Hindlimb muscle (tissue), 1 donor: ENCODE results near the gene UROC1. TPM values are rescaled to one million over a fixed set of nuclear protein-coding genes. Genes with fewer than 3 reads are reported as not detected.

Experiments
- DNase-seq: peaks from one replicate; pipeline ENCODE4 v3.0.0-alpha.2; 2013
- polyA plus RNA-seq: library from polyadenylated mRNA; unstranded; fragments of 120-200 nt; gene quantifications from one replicate; pipeline ENCODE4 v1.2.1, GENCODE V29; 2013; ENCODE audit not compliant: insufficient read length

UROC1 gene
- polyA plus RNA-seq, 1 donor, result 0.14 TPM

DNA sequence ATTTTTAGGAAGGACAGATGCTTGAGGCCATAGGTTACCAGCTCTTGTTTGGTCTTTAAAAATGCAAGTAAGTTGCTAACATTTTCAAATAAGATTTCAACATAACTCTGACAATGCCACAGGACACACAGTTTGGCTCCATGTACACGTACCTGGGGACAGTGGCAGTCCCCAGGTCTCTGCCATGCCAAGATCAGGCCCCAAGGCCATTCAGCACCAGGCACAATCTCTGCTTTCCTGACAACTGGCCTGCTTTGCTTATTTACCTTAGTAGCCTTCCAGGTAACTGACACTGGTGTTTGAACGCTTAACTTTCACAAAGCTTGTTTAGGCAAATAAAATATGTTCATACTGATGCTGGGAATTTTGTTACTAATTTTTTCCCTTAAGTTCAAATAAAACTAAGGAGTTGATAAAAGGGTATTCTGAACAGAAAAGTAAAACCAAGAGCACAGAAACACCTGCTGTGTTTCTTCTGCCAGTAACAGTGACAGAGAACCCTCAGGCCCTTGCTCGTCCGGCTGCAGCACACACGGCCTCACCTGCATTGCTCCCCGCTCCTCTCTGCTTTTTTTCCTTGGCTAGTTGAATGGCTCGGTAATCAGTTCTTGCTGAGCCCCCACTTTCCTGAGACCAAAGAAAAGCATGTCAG, 58.3 kb downstream of the UROC1 start:
- DNase-seq, result no peak

DNA sequence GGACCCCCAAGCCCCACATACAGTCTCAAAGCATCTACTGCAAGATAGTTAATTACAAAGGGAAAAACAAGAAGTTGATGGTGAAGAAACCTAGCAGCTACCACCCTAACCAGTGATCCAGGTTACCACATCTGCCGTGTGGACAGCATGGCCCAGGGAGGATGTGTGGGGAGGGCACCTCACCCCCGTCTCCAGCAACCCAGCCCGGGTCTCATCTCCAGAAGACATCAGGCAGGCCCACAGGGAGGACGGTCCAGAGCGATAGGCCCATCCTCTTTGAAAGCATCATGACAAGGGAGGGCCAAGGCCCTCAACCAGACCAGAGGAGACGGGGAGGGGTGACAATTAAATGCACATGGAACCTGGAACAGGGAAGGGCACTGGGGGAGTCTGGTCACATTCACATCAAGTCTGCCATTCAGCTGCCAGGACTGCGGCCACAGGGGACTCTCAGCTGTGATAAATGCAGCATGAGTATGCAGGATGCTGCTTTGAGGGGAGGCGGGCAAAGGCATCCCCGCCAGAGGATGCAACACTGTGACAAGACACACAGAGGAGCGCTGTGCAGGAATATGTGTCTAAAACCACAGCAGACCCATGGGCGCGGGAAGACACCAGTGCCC, 60.7 kb downstream of the UROC1 start:
- no peak for DNase-seq

DNA sequence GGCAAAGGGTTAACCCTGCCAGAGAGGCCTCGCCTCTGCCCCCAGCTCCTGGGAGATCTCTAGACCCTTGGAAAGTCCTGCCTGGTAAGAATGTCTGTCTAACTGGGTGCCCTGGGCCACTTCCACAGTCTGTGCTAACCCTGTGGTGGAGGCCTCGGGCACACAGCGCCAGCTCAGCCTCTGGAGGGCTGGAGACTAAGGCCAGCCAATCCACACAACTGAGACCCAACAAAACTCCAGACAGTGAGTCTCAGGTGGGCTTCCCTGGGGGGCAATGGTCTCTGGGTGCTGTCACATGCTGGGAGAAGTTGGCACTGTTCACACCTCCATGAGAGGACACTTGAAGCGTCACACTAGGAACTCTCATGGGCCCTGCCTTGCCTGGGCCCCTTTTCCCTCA, 61.4 kb downstream of the UROC1 start:
- no peak for DNase-seq

DNA sequence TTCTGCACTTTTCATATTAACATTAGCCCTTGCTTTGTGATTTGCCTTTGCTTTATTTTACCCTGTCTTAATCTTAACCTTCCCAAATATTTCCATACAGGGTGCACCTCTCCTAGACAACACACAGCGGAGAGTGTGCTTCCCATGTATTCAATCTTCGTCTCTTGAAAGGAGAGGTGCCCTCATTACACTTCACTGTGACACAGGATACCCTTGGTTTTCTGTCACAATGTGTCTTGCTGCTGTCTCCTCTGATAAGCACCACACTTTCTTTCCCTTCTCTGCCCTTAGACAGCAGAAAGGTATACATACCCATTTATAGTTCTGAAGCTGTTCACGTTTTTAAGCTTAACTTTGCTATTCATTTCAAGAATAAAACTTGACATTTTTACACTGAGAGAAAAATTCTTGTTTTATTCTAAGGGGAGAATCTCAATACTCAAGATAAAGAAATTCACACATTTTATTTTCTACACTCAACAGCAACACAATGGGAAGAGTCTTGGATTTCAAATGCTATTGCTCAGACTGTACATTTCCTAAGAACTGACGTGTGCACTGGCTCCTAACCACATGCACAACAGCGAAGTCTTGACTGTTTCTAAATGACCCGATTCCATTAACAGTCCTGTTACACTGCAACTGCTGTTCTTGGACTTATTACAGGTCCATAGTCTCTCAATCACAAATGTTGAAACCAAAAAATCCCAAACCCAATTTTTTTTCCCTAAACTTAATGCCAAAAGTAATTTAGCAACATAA, 63.0 kb downstream of the UROC1 start:
- no peak for DNase-seq

DNA sequence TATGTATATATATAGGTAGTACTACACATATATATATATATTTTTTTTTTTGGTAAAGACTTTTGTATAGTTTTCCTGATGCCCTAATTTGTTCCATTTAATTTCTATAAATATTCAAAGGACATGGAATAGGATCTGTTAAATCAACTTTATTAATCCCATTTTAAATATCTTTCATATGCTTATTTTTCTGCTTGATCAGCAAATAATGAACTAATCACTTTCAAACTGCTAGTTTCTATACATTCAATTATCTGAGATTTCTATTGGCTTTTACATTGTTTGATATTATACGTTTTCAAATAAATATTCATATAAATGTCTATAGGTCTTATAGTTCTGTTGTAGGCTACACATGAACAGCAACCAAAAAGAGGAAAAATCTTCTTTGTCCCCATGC, 63.5 kb downstream of the UROC1 start:
- DNase-seq, result no peak

DNA sequence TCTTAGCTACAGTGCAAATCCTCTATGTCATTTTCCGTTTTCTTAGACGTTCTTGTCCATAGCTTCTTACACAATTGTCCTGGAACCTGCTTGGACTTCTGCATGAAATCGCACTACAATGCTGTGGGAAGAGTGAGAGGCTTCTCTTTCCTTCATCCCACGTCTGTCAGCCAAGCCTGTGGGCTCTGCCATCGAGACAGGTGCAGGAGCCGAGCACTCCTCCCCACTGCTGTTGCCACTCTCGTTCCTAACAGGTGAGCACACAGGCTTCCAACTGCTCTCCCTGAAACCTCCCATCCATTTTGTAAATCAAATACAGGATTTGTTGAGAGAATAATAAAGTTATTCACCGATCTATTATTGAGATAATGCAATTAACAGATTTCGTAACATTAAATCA, 65.4 kb downstream of the UROC1 start:
- no peak for DNase-seq

DNA sequence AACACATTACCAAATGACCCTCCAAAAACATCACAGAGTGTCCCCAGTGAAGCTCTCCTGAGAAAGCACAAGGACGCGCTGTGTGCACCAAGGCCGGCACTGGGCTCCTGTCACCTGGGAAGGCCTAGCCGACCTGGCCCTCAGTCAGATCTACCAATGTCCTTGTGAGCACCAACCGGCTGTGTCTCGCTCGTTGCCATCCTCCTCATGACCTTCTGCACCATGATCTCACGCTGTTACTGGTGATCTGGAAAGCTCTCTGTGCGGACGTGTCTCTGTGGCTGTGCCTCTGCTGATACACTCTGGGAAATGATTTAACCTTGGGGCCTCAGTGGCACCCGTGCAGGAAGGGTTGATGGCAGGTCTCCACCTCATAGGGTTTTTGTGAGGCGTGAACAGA, 66.1 kb downstream of the UROC1 start:
- DNase-seq, result no peak

DNA sequence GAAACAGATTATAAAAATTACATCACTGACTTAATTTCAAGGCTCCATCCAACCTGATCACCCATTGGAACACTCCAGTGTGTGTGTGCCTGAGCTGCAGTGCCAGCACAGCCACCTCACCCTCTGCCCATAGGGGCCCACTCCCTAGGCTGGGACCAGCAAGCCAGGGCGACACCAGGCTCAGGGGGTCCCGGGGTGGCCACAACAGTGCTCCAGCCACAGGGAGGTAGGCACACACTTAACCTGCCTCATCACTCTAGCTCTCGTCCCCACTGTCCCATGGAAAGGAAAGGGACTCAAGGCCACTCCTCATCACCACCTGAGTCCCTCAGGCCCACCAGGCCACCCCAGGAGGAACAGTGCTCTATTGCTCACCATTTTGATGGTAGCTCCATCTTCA, 66.8 kb downstream of the UROC1 start:
- no peak for DNase-seq

DNA sequence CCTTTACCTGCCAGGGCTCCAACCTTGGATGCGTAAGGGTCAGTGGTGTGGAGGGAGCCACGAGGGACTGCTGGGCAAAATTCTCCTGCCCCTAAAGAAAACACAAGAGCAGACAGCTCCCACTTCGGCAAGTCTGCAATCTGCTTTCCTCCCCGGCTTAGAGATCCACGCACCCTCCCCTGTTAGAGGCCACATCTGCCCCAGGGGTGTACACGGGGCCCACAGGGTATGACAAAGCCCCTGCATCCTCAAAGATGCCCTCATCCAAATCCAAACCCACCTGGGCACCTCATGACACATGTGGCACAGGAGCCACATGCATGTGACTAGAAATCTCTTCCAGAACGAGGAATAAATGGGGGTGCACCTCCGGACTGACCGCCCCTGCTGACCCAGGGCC, 67.4 kb downstream of the UROC1 start:
- no peak for DNase-seq

DNA sequence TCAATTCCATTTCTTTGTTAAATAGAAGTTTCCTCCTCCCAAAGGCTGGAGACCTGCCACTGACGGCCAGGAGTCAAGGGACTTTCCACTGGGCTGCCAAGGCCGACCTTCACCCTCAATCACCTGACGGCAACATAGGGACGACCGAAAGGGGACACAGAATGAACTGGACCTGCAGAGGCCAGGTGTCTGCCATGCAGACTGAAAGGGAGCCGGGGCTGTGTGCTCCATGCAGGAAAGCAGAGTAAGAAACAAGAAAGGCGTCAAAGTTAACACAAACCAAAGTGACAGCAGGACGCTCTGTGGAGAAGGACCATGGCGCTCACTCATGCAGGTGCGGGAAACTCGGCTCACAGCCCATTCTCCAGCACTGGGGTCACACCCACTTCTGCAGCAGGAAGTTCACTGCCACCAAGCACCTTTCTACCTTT, 67.9 kb downstream of the UROC1 start:
- no peak for DNase-seq

DNA sequence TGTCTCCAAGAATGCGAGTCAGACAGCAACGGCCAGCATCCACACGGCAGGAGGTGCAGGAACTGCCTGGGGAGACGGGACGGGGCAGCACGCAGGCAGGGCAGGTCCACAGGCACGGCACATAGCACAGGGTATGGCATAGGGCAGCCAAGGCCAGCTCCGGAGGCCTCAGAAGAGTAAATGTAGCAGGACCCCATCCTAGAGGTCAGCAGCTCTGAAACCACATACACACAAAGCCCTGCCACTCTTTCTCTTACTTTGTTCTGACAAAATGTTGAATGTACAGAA, 68.7 kb downstream of the UROC1 start:
- no peak for DNase-seq

DNA sequence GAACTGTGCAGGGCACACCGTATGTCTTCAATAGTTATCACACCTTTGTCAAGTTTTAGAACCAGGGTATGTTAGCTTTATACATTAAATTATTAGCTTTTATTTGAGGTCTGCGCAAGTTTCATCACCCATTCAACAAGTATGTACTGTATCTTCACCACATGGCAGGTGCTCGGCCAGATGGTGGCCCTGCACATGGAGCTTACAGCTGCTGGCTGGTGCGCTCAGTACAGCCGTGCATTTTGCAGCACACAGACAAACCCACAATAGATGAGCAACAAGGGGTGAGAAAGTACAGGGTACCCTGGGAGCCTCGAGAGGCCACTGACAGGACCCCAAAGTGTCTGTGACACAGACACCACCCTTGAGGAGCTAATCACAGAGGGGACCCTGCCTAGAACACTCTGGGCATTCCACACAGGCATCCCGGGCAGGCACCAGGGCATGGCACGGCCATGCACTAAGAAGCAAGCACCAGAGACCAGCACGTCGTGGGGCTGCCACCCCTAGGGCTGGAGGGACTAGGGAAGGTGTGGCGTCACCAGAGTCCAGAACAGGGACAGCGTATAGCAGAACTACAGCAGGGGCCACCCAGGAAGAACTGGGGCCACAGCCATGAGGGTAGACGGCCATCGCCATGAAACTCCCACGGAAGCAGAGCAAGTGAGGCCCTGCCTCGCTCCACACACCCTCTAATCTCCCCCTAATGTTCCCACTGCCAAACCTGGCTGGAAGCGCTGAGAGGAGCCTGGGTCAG, 69.3 kb downstream of the UROC1 start:
- DNase-seq, result no peak

DNA sequence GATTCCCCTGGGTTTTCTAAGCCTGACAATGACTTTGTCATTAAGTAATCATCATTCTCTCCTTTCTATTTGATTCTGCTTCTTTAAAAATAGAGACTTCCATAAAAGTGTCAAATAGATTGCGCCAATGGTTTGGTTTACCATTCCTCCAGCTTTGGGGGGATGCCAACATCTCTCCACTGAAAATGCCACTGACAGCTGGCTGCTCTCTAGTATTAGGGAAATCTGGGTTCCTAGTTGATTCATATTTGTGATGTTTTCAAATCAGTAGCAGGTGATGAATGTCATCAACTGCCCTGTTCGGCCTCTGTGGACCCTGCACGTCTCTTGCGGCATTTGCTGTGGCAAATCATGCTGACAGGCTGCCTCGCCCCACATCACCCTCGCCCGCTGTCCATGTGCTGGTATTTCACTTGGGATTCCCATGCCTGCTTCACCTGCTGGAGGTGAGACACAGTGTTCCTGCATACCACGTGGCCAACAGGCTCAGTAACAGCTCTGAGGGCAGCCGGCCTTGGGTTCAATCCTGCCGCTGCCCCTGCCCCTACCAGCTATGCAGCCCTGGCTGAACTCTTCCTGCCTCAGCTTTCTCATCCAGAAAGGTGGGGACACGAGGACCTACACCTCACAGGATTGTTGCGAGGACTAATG, 70.0 kb downstream of the UROC1 start:
- no peak for DNase-seq

DNA sequence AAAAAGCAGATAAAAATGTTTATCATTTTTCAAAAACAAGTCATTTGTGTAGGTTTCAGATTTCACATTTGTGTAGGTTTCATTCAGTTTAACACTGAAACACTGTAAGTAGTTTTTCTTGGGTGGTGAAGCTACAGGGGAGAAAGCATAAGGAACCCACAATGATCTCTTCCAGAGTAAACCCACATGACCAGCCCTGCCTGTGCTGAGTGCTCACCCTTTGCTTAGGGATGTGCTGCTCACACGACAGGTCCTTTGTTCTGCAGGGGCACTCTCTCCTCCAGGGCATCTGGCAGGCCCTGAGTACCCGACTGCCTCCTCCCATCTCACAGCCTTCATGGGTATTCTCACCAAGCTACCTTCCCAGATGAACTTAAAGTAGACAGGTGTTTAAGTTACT, 70.8 kb downstream of the UROC1 start:
- no peak for DNase-seq

DNA sequence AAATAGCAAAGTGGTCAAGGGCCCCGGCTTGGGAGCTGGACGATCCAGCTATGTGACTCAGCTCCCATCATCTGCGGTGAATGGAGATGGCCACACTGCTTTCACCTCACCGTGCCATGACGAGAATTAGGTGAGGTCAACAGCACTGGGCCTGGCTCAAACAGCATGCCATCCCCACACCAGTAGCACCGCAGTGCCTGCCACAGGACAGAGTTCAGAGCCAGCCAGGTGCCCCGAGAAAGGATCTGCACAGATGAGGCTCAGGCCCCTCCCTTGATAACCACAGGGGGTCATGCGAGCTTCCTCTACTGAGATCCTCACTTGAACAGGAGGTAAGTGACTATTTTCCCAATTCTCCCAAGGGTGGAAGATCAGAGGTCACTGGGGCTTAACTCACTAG, 71.3 kb downstream of the UROC1 start:
- DNase-seq, result no peak

DNA sequence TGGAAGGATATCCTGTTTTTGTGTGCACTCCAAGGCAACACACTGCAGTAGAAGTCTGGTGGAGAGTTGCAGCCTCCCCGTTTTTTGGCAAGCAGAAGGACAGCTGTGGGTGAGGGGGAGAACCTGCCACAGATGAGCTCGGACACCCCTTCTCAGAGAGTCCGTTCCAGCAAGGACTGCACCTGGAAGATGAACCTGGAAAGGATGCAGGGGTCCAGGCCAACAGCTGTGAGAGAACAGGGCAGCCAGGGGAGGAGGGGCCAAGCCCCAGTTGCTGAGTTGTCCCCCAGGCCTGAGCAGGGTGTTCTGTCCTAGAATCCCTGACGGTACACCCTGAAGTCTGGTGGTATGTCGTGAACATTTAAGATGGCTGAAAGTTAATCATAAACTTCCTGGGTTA, 72.1 kb downstream of the UROC1 start:
- DNase-seq, result no peak

DNA sequence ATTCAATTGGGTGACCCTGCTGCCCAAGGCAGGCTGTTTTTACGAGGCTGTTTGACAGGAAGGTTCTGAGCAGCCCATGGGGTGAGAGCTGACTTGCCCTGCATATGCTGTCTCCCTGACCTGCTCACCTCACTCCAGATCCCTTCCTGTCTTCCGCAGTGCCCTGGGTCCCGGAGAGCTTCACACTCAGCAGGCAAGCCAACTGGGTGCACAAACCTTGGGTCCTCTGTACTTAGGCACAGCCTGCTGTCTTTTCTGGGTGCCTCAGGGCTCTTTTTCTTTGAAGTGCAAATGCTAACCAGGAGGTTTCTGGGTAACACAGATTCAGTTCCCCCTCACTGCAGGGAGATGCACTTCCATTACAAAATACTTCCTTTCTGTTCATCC, 74.7 kb downstream of the UROC1 start:
- DNase-seq, result no peak

DNA sequence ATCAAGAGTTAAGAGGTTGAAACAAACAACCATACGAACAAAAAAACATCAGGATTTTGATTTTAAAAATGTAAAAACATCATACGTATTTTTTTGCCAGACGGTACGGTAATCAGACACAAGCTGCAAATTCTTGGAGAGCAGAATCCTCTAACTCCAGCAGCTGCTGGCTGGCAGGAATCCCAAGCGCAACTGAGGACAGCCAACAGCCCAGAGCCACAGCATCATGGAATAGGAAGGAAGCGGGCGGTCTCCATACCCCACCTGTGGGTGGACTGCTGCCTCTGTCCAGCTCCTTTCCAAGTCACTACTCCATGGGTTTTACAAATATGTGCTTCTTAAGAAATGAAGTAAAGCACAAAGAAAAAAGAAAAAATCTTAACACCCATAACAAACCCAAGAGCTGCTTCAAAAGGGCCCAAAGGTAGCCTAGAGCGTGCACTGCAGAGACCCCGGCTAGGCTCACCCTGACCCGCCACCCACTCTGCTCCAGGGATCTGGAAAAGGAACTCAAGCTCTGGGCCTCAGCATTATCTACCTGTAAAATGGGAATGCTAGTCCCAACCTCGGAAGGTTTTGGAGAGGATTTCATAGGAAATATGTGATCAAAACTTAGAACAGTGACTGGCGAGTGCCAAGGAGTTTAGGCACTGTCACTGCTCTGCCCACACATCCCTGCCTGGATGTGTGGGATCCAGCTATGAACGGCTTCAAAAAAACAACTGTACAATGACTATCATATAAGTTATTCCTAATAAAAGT, 75.3 kb downstream of the UROC1 start:
- peak; percentile 86 for DNase-seq

DNA sequence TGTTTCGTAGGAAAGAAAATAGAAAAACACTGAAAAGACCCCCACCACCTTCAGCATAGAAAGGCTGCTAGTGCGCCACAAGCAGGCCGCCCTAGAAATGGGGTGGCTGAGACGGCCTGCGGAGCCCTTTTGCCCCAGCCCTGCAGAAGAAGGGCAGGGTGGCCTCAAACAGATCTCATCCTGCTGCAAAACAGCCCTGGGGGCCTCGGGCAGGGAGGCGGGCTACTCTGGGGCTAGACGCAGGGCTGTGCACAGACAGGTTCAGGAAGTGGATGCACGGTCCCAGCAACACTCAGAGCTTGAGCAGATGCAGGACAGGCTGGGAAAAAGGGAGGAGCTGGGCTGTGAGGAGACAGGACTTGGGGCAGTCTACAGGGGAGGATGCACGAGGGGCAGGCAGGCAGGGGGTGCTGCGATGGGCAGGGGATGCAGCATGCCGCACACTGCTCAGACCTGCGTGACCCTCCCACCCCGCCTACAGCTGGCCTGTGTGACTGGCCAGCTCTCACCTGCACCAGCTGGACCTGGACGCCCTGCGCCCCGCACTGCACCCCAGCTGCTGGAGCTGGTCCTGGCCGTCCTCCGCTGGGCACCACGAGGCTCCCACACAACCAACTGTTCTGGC, 76.2 kb downstream of the UROC1 start:
- DNase-seq, result no peak

DNA sequence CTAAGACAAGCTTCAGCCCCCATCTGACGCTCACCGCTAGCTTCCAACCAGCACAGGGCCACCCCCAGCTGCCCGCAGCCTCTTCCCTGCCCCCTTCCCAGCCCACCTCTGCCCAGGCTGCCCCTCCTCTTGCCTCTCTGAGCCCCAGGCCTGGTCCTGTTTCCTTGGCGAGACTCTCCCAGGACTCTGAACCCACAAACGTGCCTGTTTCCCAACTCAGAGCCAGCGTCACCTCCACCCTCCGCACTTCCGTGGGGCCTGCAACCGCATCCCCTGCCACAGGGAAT, 76.9 kb downstream of the UROC1 start:
- no peak for DNase-seq

DNA sequence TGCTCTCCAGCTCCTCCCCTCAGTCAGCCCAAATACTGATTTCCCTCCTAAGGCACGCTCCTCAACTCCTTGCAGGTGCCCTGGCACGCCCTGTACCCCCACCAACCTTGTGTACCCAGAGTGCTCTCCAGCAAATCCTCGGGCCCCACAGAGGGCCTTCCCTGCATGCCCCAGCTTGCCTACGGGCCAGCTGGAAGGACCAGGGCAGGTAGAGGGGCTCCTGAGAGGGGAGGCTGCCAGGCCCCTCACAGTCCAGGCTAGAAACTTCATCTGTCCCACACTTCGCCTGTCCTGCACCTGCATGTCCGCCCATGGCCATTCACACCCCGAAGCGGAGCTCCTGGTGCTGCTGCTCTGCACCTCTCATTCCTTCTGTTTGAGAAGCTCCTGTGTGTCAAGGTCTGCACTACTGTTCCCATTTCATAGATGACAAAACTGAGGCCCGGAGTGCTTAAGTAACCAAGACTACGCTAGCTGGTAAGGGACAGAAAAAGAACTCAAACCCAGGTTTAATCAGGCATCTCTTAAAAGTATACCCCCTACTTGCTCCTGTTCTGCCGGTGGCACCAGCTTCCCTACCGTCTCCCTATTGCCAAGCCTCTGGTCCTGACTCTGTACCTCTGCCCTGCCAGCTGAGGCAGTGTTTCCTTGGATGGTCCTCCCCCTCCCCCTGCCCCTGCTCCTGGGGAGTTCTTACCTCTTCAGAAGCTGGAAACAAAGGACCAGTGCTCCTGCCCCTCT, 77.4 kb downstream of the UROC1 start:
- DNase-seq, result no peak
